Renal cortical epithelial cell (primary cell): ENCODE measurements around the gene KIAA0232. TPM values are rescaled to one million over a fixed set of nuclear protein-coding genes. Genes with fewer than 3 reads are reported as not detected.
"Not testable (repeated sequence)": the region's sequence is repeated elsewhere in the genome, so short reads cannot be mapped to it uniquely, and the experiment has no call there.

Experiments
- DNase-seq: peaks from one replicate; pipeline ENCODE4 v3.0.0-alpha.2; 2011; ENCODE audit warnings: low read depth
- total RNA-seq: library from RNA; depleted of rRNA; stranded (reverse); fragments of >200 nt; gene quantifications from 2 replicates; pipeline ENCODE4 v1.2.3, GENCODE V29; 2014

KIAA0232 gene
- total RNA-seq, 1 donor from 2014 or later: 59.4 TPM

DNA sequence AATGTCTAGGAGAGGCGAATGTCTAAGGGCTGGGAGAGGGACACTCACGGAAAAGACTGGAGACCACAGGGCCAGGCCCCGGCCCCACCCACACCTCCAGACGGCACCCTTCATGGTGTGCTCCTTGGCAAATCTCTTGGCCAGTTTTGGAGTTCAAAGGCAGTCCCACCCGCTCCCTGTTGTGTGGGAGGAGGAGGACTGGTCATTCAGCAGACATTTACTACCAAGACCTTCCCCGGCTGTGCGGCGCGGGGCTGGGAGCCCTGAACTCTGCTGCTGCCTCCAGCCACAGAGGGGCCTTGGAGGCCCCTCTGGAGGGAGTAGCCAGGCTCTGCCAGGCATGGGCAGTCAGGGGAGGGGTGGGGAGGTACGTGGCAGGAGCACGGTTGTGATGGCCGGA is 118.4 kb downstream of the KIAA0232 start:
- DNase-seq: no peak

DNA sequence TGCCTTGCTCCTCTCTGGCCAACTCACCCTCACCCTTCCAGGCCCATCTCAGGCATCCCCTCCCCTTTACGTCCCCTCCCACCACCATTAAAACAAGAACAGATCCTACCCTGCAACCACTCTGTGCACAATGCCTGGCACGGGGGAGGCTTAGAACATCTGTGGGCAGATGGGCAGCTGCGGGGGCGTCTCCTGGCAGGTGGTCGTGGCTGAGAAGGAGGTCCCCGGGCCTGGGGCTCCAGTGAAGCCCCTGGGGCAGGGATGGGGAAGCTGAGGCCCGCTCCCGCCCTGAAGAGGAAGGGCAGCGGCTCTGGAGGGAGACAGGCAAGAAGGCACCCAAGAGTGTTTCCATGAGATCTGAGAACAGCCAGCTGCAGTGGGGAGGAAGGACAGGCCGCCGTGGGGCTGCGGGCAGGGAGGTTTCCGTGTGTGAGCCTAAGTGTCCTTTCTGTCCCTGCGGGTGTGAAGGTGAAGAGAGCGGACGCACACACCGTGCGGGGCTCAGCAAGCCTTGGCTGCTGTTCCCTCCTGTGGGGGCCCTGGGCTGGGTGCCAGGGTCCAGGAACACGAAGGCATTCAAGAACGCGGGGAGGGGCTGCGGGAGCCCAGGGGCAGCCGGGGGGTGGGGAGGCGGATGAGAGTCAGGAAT is 119.3 kb downstream of the KIAA0232 start:
- DNase-seq: no peak

DNA sequence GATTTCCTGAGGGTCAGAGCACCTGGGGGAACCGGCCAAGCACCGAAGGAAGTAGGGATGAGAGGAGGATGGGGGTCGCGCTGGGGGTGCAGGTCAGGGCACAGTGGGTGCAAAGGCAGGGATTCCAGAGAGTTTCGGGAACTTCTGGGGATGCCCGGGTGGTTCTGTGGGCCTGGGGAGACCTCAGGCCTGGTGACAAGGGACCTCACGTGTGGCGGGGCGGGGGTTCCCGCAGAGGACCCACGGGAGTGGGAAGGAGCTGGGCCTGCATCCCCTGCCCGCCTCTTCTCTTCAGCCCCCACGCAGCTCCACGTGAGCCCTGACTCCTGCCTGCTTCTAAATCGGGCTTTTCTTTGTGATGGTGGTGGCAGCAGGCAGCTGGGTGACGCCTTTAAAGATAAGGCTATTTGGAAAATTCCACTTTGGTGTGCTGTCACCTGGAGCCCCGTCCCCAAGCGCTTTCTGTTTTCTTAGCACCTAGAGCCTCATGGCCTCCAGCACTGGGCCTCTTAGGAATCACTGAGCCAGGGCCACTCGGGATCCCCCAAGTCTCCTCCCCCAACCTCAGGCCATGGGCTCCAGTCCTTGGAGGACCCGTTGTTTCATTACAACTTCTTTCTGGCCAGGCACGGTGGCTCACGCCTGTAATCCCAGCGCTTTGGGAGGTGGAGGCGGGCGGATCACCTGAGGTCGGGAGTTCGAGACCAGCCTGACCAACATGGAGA is 120.0 kb downstream of the KIAA0232 start:
- DNase-seq: no peak

DNA sequence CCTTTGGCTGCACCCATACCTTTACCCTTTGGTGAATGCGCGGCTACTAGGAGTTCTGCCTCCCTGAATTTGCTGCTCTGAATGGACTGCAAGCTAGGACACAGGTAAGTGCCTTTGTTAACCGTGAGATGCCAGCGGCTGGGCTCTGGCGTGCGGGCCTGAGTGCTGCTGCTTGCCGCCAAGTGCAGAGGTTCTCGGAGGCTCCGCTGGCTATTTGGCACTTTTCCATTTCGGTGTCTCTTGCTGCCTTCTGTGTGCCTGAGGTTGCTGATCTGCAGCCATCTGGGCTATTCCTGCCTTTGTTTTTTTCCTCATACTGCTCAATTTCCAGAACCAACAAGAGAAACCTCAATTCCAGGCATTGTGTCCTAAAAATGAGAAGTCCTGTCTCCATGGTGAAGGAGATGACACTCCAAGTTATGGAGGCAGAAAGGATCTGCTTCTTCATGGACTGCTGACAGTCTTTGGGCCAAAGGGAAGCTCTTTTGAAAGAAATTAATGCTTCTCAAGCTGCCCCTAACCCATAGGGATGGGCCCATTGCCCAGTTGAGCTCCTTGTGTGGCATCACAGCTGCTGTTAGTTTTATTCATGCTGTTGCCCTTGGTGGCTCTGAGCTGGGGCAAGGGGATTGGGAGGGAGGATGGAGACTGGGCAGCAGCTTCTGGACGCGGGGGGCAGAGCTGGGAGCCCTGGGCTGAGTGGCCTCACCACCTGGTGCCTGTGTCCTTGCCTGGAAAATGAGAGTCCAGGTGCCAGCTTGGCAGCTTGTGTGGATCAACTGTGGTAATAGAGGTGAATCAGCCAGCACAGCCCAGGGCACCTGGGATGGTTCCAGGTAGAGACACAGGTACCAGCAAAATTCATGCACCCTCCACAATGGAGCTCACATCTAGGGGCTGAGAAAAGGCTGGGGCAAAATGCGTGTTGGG is 123.3 kb downstream of the KIAA0232 start:
- no peak for DNase-seq

DNA sequence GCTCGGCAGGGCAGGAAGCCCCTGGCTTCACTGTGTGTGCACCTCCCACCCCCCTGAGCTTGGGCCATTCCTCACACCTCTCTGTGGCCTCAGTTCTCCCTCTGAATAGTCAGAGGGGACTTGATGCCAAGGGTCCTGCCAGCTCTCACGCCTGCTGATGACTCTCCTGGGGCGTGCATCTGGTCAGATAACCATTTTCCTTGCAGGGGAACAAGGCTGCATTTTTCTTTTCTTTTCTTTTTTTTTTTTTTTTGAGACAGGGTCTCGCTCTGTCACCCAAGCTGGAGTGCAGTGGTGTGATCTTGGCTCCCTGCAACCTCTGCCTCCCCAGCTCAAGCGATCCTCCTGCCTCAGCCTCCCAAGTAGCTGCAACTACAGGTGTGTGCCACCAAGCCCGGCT is 124.0 kb downstream of the KIAA0232 start:
- DNase-seq: not testable (repeated sequence)

DNA sequence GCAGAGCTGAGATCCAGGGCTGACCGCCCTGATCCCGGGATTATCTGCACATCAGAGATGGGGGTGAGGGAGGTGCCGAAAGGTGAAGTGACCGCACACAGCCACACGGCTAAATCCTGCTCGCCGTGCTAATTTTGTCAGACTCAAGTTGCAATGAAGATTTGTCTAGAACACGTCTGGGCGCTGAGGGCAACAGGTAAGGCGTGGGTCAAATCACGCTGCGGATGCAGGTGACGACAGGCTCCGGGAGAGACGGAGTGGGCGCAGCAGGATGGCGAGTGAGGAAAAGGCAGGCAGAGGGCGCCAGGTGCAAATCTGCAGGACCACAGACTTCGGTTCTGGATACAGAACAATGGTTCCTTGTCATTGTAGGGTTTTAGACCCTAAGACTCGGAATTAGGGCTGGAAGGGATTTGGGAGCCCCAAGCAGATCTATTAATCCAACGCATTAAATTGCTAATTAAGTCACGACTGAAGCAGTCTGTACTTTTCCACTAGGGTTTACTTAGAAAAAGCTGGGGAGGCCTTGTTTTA is 125.2 kb downstream of the KIAA0232 start:
- no peak for DNase-seq

DNA sequence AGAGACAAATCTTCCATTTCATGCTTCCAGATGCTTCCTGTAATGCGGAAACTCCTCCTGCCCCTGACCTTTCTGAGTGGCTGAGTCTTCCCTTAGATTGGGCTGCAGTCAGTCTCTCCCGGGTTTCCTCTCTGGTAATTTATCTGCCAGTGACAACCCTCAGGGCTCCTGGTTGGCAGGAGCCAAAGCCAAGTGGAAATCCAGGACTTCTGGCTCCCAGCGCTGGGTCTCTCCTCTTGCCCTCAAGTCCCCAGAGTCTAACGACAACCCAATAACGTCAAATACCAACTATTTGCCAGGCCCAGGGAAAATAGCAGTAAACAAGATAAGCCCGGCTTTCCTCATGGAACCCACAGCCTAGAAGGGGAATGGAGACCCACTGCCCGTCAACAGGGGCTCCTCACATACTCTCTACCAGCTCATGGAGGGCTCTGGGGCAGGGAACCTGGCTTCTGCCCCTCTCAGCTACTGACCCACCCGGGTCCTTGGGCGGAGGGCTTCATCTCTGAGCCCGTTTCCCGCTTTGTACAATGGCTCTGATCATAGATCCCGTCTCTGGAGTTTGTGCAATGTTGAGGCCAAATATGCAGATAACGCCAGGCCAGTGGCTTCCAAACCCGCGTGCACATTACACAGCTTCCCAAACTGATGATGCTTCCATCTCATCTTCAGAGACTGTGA is 126.0 kb downstream of the KIAA0232 start:
- DNase-seq: no peak

DNA sequence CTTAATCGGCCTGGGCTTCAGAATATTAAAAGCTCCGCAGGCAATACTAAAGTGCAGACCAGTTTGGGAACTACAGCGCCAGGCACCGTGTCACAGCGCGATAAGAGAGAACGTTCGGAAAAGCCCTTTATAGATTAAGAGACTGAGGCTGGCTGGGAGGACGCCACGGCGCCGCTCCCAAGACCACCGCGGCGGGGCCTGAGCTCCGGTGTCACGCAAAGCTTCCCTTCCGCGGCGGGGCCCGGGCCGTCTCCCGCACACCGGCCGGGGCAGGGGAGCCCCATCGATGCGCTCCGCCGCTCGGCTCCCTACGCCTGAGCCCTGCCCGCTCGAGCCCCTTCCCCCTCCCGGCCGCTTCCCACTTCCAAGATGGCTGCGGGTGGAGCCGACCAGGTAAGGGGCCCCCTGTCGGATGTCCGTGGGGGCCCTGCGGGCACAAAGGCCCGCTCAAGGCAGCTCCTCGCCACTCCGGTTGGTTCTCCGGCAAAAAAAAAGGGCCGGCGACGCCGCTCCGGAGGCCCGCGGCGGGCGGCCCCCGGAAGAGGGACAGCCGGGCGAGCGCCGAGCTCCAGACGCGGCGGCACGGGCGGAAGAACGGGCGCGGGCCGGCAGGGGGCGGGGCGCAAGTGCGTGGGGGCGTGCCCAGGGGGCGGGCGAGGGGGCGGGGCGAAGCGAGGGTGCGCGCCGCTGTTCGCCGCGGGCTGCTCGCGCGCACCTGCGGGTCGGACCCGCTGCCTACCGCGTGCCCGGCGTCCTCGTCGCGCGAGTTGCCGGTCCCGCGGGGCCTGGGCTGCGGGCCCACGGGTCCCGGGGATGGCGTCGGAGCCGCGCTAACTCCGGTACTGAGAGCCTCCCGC is 126.8 kb downstream of the KIAA0232 start, which contains the start of gene TBC1D14:
TBC1D14 (plus strand) TSS at position 714 of the 857 bp plus-strand sequence. CDS start 13,564 bp downstream, outside the sequence.
- DNase-seq: no peak

DNA sequence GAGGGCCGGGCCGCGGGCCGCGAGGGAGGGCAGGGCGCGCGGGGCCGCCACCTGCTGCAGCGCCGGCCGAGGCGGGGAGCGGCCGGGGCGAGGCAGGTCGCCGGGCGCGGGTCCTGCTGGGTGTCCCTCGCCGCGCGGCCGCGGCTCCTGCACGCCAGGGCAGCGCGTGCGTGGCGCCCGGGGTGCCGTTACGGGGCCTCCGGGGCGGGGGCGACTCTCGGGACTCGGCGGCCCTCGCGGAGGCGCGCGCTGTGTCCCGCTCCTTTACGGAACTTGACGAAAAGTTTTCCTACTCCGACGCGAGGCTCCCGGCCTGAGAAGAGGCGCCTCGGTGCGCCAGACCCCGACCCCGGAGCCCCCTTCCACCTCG is 127.4 kb downstream of the KIAA0232 start:
- DNase-seq: no peak

DNA sequence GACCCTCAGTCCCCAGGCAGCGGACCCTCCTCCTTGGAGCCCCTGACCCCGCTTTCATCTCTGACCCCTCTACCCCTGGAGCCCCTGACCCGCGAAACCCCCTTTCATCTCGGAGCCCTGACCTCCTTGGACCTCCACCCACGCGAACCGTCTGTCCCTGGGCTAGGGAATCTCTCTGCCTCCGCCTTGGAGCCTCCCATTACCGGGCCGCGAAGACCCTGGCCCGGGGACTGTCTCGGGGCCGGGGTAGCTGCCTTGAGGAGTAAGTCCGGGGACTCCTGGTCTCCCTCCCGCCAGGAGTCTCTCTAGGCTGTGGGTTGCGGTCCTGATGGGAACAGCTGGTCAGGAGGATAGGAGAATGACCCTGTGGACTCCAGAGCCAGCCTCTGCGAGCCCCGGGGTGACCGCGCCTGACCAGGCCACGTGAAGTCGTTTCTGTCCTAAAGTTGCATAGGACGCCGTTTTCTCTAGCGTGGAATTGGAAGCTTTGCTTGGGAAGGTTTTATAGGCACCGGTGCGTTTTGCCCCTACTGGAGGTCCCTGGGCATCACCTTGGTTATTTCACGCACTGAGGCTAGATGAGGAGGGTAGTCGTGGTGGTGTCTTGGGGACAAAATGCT is 127.9 kb downstream of the KIAA0232 start:
- DNase-seq: no peak

DNA sequence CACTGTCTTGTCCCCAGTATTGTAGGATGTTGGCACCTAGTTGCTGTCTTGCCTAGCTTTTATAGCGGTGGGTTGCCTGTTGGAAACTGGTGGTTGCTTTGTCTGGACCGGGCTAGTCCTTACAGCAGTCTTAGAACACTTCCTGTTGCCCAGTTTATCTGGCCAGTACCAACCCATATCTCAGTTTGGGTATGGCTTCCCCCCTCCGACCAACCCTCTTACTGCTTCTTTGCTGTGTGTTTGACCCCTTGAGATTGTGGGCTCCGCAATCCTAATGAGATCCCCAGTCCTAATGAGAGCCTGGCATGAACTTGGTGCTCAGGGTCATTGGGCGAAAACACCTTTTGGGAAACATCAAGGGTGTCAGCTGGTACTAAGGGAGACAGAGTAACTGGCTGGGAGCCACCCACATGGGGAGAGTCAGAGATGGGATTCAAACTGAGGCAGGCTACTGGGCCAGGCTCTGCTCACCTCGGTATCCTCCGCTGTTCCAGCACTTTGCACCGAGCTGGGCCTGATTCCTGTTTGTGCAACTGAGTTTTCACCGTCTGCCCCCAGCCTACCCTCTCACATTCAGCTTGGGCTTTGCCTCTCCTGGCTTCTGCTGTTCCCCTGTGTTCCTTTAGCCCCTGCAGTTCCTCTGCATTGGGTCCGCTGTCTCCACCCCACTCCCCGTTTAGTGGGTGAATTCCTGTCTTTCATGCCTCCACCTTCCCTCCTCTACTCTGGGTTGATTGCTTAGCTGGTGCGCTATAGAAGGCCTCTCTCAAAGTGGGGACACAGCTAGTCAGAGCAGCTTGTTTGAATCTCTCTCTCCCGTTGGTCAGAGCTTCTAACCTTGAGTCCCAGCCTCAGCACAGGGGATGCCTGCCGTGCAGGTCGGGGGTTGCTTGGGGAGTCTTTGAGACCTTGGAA is 128.7 kb downstream of the KIAA0232 start:
- no peak for DNase-seq

DNA sequence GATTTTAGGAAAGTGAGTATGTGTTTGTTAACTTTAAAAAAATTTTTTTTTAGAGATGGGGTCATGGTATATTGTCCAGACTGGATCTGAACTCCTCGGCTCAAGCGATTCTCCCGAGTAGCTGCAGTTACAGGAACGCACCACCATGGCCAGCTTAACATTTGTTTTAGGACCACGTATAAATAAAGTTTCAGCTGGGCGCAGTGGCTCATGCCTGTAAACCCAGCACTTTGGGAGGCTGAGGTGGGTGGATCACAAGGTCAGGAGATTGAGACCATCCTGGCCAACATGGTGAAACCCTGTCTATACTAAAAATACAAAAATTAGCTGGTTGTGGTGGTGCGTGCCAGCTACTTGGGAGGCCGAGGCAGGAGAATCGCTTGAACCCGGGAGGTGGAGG is 129.4 kb downstream of the KIAA0232 start:
- DNase-seq: not testable (repeated sequence)

DNA sequence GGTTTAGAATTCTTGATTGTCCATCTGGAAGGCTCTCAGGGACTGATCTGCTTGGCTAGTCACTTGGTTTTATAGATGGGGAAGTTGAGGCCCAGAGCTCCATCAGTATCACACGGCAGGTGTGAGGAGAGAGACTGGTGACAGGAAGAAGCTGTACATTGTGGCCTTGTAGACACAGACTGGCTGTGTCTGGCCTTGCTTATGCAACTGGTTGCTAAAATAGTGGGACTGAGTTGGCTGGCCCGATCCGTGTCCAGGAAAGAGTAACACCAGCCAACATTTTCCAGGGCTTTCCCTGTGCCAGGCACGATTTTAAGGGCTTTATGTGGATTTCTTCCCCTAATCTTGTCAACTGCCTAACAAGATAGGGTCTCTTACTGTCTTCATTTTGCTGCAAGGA is 129.9 kb downstream of the KIAA0232 start:
- no peak for DNase-seq

DNA sequence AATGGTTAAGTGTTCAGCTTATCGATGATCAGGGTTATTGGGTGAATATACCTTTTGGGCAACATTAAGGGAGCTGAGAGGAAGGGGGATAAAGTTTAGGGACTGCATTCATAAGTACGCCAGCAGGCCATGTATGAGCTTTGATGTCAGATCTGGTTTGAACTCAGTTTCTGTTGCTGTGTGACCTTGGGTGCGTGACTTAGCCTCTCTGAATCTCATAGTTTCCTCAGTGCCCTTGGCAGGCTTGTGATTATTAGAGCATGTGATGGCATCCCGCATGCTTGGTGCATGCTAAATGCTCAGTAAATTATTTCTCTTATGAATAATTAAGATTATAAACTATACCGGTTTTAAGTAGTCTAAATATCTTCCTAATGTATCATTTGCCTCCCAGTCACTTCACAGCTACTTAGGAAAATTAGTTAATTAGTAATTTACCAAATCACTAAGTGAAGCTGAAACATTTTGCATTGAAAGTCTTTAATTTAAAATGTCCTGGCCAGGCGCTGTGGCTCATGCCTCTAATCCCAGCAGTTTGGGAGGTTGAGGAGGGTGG is 130.9 kb downstream of the KIAA0232 start:
- peak; percentile 81 for DNase-seq

DNA sequence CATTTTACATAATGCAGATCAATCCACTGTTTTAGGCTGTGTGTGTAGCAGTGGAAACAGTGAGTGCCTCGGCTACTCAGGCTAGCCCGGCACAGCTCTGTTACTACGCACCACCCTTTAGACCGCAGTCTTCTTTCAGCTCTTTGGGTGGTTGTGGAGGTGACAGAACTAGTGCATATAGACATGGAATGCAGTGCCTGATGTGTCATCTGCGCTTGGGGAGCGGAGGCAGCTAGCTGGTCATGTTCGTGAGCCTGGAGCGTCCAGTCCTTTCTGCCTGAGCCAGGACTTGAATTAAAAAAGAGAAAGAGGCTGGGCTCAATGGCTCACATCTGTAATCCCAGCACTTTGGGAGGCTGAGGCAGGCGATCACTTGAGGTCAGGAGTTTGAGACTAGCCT is 131.9 kb downstream of the KIAA0232 start:
- no peak for DNase-seq

DNA sequence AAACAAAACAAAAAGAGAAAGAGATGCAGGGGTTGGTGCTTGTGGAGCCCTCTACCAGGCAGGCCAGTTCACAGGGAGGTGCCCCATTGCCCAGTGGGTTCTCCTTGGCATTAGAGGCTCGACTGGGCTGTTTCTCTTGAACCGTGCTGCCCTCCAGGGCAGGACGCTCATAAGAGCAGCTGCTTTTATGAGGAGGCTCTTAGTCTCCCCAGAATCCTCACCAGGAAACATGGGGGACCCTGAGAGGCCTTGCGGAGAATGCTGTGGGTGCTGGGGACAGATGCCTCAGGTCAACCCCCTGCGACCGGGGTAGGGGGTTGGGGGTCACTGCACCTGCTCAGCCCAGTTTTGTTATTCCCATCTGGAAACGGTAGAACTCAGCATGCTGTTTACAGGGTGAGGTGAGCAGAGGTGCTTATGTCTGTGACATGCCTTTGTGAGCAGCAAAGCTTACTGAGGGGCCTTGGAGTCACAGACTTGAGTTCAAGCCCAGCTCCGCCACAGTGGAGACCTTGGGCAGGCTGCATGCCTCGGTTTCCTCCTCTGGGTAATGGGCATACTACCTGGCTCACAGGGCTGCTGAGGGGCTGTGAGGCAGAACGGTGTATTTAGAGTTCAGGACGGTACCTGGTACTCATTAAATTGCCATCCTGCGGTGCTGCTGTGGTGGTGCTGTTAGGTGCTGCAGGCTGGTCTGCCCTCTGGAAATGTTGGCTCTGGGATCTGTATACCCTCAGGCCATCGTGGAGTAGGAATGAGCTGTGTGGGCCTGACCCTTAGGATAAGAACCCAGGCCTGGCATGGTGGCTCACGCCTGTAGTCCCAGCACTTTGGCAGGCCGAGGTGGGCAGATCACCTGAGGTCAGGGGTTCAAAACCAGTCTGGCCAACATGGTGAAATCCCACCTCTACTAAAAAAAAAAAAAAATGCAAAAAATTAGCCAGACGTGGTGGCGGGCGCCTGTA is 132.8 kb downstream of the KIAA0232 start:
- DNase-seq: no peak

DNA sequence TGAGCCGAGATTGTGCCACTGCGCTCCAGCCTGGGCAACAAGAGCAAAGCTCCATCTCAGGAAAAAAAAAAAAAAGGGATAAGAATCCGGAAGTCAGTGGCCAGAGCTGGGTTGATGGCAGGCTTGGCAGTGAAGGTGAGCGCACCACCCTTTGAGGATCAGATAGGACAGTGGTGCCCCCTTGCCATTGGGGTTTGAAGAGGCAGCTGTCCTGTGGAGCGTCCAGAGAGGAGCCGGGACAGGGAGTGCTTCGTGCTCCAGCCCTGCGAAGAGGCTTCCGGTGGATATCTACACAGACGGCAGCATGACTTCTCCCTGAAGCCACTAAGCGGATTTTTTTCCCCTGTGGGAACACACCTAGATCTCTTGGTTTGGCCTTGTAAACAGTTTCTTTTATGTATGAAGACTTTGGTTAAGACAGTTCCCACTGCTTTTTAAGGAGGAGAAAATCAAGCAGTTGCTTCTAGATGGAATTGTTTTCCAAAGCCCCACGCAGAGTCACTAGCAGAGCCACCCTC is 133.6 kb downstream of the KIAA0232 start:
- no peak for DNase-seq
